ENCODE results near the gene SYT5.

Gene SYT5

DNA sequence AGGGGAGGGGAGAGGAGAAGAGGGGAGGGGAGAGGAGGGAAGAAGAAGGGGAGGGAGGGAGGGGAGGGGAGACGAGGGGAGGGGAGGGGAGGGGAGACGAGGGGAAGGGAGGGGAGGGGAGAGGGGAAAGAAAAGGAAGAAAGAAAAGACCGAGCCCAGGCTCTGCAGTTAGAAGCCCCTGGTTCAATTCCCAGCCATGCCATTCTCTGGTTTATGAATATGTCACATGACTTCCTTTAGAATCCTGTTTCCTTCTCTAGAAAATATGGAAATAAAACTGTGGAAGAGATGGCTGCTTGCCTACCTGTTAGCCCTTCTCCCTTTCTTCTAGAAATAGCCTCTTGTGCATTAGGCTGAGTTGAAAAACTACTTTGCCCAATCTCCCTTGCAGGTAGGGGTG lies 45.4 kb downstream of the SYT5 start:
- no peak overlapping the region for H3K27ac ChIP-seq
- TF ChIP-seq, protein P1, sequence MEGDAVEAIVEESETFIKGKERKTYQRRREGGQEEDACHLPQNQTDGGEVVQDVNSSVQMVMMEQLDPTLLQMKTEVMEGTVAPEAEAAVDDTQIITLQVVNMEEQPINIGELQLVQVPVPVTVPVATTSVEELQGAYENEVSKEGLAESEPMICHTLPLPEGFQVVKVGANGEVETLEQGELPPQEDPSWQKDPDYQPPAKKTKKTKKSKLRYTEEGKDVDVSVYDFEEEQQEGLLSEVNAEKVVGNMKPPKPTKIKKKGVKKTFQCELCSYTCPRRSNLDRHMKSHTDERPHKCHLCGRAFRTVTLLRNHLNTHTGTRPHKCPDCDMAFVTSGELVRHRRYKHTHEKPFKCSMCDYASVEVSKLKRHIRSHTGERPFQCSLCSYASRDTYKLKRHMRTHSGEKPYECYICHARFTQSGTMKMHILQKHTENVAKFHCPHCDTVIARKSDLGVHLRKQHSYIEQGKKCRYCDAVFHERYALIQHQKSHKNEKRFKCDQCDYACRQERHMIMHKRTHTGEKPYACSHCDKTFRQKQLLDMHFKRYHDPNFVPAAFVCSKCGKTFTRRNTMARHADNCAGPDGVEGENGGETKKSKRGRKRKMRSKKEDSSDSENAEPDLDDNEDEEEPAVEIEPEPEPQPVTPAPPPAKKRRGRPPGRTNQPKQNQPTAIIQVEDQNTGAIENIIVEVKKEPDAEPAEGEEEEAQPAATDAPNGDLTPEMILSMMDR (conservative IDR thresholded peaks at IDR 0.05), result no peak

DNA sequence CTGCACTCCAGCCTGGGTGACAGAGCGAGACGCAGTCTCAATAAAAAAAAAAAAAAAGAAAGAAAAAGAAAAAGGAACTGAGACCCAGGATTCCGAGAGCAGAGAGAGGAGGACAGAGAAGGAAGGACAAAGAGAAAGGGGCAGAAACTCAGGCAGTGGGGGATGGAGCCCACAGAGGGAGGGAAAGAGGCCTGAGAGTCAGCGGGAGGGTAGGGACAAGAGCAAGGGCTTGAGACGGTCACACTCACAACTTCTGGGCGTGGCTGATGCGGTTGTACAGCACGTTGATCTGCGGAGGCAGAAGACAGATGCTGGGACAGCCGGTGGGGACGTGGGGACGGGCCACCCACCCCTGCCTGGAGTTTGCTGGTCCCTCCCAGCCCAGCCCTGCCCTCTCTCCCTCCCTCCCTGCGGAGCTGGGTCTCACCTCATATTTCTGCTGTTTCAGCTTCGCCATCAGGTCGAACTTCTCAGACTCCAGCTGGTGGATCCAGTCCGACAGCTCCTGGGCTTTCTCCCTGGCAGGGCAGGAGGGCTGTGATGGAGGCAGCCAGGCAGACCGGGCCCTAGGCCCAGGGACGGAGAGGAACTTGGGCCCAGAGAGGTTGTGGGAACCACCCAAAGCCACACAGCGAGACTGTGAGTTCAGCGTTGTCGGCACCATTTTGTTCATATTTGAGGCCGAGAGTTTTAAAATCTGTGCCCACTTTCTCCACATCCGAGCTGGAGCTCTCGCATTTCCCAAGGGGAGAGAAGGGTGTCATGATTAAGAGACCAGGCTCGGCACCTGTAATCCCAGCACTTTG lies 46.2 kb downstream of the SYT5 start:
- TF ChIP-seq, protein P1 (conservative IDR thresholded peaks at IDR 0.05), result no peak
- H3K27ac ChIP-seq, result peak overlapping the region; percentile 34; the same call in 1 of the 2 replicates

DNA sequence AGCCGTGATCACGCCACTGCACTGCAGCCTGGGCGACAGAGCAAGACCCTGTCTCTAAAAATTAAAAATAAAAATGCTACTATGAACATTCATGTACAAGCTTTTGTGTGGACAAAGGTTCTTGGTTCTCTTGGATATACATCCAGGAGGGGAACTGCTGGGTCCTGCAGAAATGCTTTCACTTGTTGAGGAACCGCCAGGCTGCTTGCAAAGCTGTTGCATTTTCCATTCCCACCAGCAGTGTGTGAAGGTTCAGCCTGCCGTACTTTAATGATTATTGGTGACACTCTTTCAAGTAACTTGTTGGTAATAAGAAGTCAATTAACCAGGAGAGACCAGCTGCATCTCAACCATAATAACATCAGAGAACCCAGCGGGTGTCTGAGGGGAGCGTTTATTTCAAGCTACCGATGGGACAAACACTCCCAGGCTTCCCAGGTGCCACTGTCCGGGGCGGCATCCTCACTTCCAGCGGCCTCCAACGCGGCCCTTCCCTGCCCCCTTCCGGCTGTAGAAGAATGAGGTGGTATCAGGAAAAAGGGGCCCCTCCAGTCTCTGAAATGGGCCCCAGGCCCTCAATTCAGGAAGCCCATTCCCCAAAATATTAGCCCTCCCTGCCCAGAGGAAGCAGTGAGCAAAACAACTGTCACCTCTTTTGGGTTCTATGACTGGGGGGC lies 47.5 kb downstream of the SYT5 start:
- no peak overlapping the region for H3K27ac ChIP-seq

DNA sequence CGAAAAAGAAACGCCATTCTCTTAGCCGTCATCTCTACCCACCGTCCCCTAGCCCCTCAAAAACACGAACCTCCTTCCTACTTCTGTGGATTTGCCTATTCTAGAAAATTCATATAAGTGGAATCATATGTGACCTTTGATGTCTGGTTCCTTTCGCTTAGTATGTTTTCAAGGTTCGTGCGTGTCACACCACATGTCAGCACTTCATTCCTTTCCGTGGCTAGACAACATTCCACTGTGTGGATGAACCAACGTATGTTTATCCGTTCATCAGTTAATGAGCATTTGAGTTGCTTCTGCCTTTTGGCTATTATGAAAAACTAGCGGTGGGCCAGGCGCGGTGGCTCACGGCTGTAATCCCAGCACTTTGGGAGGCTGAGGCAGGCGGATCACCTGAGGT lies 48.7 kb downstream of the SYT5 start:
- TF ChIP-seq, protein P1 (conservative IDR thresholded peaks at IDR 0.05), result no peak
- no peak overlapping the region for H3K27ac ChIP-seq

More for the DNA sequence above, 47.5 kb downstream of the SYT5 start:
- TF ChIP-seq, protein P1 (conservative IDR thresholded peaks at IDR 0.05), result no peak
